Measurements from ENCODE around the gene KCNQ1. TPM values are rescaled to one million over a fixed set of nuclear protein-coding genes. Genes with fewer than 3 reads are reported as not detected.

Gene KCNQ1
- total and polyA plus RNA-seq, 2 donors (not counting 3 experiments of a cell fraction or from before 2014, with no cell fraction given) = 0.07 to 0.09 TPM

GRCh38 chr11:2653930-2654739 lies 209.3 kb downstream of the KCNQ1 start:
- no peaks in the 10 kb centered on the region for H3K9me3 ChIP-seq (replicated peaks; ENCODE audit: control insufficient read depth, insufficient read depth, low read length)
- DNase-seq (ENCODE audit: low read depth, low spot score) = no peak
- ChIA-PET POLR2A (no interaction called here), CTCF (no interaction called here)
- H4K20me1 ChIP-seq (replicated peaks; ENCODE audit: control insufficient read depth, extremely low read depth, insufficient read depth, low read length) = no peaks in the 10 kb centered on the region
- FAIRE-seq = no peak
- H3K27ac ChIP-seq (ENCODE audit: insufficient read depth, low read depth, low read length) = no peak overlapping the region
- no peak overlapping the region for H3K4me3 ChIP-seq (replicated peaks in 1 of 3; ENCODE audit: insufficient read depth in 1 of 3, low read depth in 1 of 3, low read length in 3 of 3)
- intact Hi-C loops (cut with micrococcal nuclease) = no loop called here
- dilution Hi-C loops (cut with MboI; ENCODE audit: extremely low pct_ligation_motif_present, low sequenced_read_pairs) = no loop called here
- no peaks in the 10 kb centered on the region for H3K36me3 ChIP-seq (ENCODE audit: control insufficient read depth in 2 of 2, extremely low read depth in 1 of 2, insufficient read depth in 2 of 2, low read length in 2 of 2)
- H3K9ac ChIP-seq (replicated peaks; ENCODE audit: extremely low read depth, insufficient read depth, low read length) = no peak overlapping the region
- no peak overlapping the region for H2AFZ ChIP-seq (ENCODE audit: low read depth, low read length)
- H3K27me3 ChIP-seq (ENCODE audit: control insufficient read depth in 2 of 2, insufficient read depth in 2 of 2, low read length in 2 of 2) = no peaks in the 10 kb centered on the region
- BruUV-seq (replicated peaks) = no TSS peak
- no peak overlapping the region for H3K4me2 ChIP-seq (ENCODE audit: insufficient read depth, low read length)
- no peak for TF ChIP-seq JUN (IDR thresholded peaks at IDR 0.05; ENCODE audit: borderline replicate concordance, insufficient read depth, insufficient read length, low read depth)
- no peak for TF ChIP-seq POLR2AphosphoS5 (IDR thresholded peaks at IDR 0.05; ENCODE audit: insufficient read depth, low read depth, low read length)
- TF ChIP-seq CTCF (IDR thresholded peaks at IDR 0.05; ENCODE audit: extremely low read depth in 1 of 2, insufficient read depth in 1 of 2, low read depth in 1 of 2, low read length in 2 of 2) = no peak
- TF ChIP-seq MYC (IDR thresholded peaks at IDR 0.05; ENCODE audit: low read depth, low read length) = no peak
- TF ChIP-seq GATA2 (IDR thresholded peaks at IDR 0.05; ENCODE audit: insufficient read depth, insufficient read length, low read depth, low read length) = no peak
- no peak for TF ChIP-seq FOS (IDR thresholded peaks at IDR 0.05; ENCODE audit: borderline replicate concordance, insufficient read depth, low read length)
- no peak for TF ChIP-seq POLR2A (IDR thresholded peaks at IDR 0.05; ENCODE audit: low read depth, low read length)
- TF ChIP-seq, protein P1, sequence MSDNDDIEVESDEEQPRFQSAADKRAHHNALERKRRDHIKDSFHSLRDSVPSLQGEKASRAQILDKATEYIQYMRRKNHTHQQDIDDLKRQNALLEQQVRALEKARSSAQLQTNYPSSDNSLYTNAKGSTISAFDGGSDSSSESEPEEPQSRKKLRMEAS (IDR thresholded peaks at IDR 0.05; ENCODE audit: insufficient read depth, insufficient read length) = no peak
- TF ChIP-seq EZH2 (IDR thresholded peaks at IDR 0.05; ENCODE audit: borderline replicate concordance, low read depth, low read length, severe bottlenecking) = no peak
- no peaks in the 10 kb centered on the region for H3K4me1 ChIP-seq (ENCODE audit: control insufficient read depth, extremely low read depth, insufficient read depth, low read length)
- no peaks in the 10 kb centered on the region for H3K79me2 ChIP-seq (ENCODE audit: control insufficient read depth, insufficient read depth, low read length)
- no peaks in the 10 kb centered on the region for H3K9me1 ChIP-seq (replicated peaks; ENCODE audit: control insufficient read depth, extremely low read depth, insufficient read depth, low read length)
